H9 (cell line): ENCODE results near the gene IL17REL. TPM values are rescaled to one million over a fixed set of nuclear protein-coding genes. Genes with fewer than 3 reads are reported as not detected.

Experiments used
- DNase-seq: peaks from one replicate; pipeline ENCODE4 v3.0.0-alpha.2; 2017
- H2AFZ ChIP-seq: one replicate; pipeline ENCODE4 v1.6.1; 2013; ENCODE audit warnings: mild to moderate bottlenecking, low read length, control low read depth, moderate library complexity
- H2AK5ac ChIP-seq: 2 replicates; pipeline ENCODE4 v1.6.1; 2013; ENCODE audit warnings: low read length, control low read depth, mixed read lengths; ENCODE audit not compliant: insufficient read length
- H2BK120ac ChIP-seq: one replicate; pipeline ENCODE4 v1.6.1; 2013; ENCODE audit warnings: low read depth, mild to moderate bottlenecking, low read length, control low read depth, inconsistent platforms; ENCODE audit not compliant: poor library complexity, severe bottlenecking
- H2BK12ac ChIP-seq: 2 replicates; pipeline ENCODE4 v1.6.1; 2013; ENCODE audit warnings: low read length, control low read depth, mixed read lengths, low read depth; ENCODE audit not compliant: insufficient read length
- H2BK15ac ChIP-seq: 2 replicates; pipeline ENCODE4 v1.6.1; 2013; ENCODE audit warnings: low read depth, low read length, control low read depth
- H2BK20ac ChIP-seq: one replicate; pipeline ENCODE4 v1.6.1; 2013; ENCODE audit warnings: low read depth, mild to moderate bottlenecking, low read length, control low read depth, inconsistent platforms; ENCODE audit not compliant: poor library complexity, severe bottlenecking
- H2BK5ac ChIP-seq: 2 replicates; pipeline ENCODE4 v1.6.1; 2013; ENCODE audit warnings: low read length, control low read depth, mixed read lengths; ENCODE audit not compliant: insufficient read length
- H3K14ac ChIP-seq: 2 replicates; pipeline ENCODE4 v1.6.1; 2013; ENCODE audit warnings: low read length, control low read depth; ENCODE audit not compliant: insufficient read depth
- H3K18ac ChIP-seq: 2 replicates; pipeline ENCODE4 v1.6.1; 2013; ENCODE audit warnings: low read depth, mild to moderate bottlenecking, mixed read lengths, low read length, control low read depth; ENCODE audit not compliant: insufficient read length
- H3K23ac ChIP-seq: 2 replicates; pipeline ENCODE4 v1.6.1; 2013; ENCODE audit warnings: low read length, control low read depth, mixed read lengths, low read depth; ENCODE audit not compliant: insufficient read length
- H3K23me2 ChIP-seq: 2 replicates; pipeline ENCODE4 v1.6.1; 2013; ENCODE audit warnings: low read depth, mild to moderate bottlenecking, mixed read lengths, low read length, control low read depth; ENCODE audit not compliant: insufficient read length, poor library complexity, severe bottlenecking
- H3K27ac ChIP-seq: 2 replicates; pipeline ENCODE4 v1.5.1; 2013; ENCODE audit warnings: low read length, control low read depth, mixed read lengths, low read depth; ENCODE audit not compliant: insufficient read length
- H3K27me3 ChIP-seq: 2 replicates; pipeline ENCODE4 v1.6.1; 2013; ENCODE audit warnings: low read length, control low read depth, inconsistent platforms; ENCODE audit not compliant: insufficient read depth
- H3K4ac ChIP-seq: 2 replicates; pipeline ENCODE4 v1.6.1; 2013; ENCODE audit warnings: low read depth, mild to moderate bottlenecking, control low read depth, inconsistent platforms, low read length, moderate library complexity
- H3K4me1 ChIP-seq: 2 replicates; pipeline ENCODE4 v1.6.1; 2013; ENCODE audit warnings: low read length, control low read depth, inconsistent platforms; ENCODE audit not compliant: insufficient read depth
- H3K4me2 ChIP-seq: 2 replicates; pipeline ENCODE4 v1.6.1; 2013; ENCODE audit warnings: low read length, control low read depth, mixed read lengths; ENCODE audit not compliant: insufficient read length, insufficient read depth
- H3K56ac ChIP-seq: 2 replicates; pipeline ENCODE4 v1.6.1; 2013; ENCODE audit warnings: low read depth, mild to moderate bottlenecking, mixed read lengths, low read length, control low read depth; ENCODE audit not compliant: insufficient read length
- H3K79me1 ChIP-seq: 2 replicates; pipeline ENCODE4 v1.6.1; 2013; ENCODE audit warnings: low read depth, mild to moderate bottlenecking, moderate library complexity, low read length, control low read depth, inconsistent platforms; ENCODE audit not compliant: insufficient read depth, poor library complexity, severe bottlenecking
- H3K79me2 ChIP-seq: 2 replicates; pipeline ENCODE4 v1.6.1; 2013; ENCODE audit warnings: low read length, control low read depth, inconsistent platforms; ENCODE audit not compliant: insufficient read depth
- H3K9ac ChIP-seq: 2 replicates; pipeline ENCODE4 v1.6.1; 2013; ENCODE audit warnings: low read length, control low read depth, mixed read lengths; ENCODE audit not compliant: insufficient read length; ENCODE audit errors: extremely low read depth
- H3K9me3 ChIP-seq: one replicate; pipeline ENCODE4 v1.6.1; 2013; ENCODE audit warnings: low read depth, low read length, inconsistent platforms; ENCODE audit not compliant: control insufficient read depth
- H3T11ph ChIP-seq: one replicate; pipeline ENCODE4 v1.6.1; 2013; ENCODE audit warnings: mild to moderate bottlenecking, low read length, control low read depth, inconsistent platforms
- H4K20me1 ChIP-seq: one replicate; pipeline ENCODE4 v1.6.1; 2013; ENCODE audit not compliant: control insufficient read depth, insufficient read length, insufficient read depth
- H4K5ac ChIP-seq: 2 replicates; pipeline ENCODE4 v1.6.1; 2013; ENCODE audit warnings: low read depth, mild to moderate bottlenecking, mixed read lengths, low read length, control low read depth; ENCODE audit not compliant: insufficient read length
- H4K8ac ChIP-seq: replicated peaks from 2 replicates; pipeline ENCODE4 v1.6.1; 2013; ENCODE audit warnings: low read length, control low read depth, mixed read lengths, low read depth; ENCODE audit not compliant: insufficient read length
- H4K91ac ChIP-seq: 2 replicates; pipeline ENCODE4 v1.6.1; 2013; ENCODE audit warnings: low read depth, mild to moderate bottlenecking, moderate library complexity, mixed read lengths, low read length, control low read depth; ENCODE audit not compliant: insufficient read length
- H3K27ac Mint-ChIP-seq, 3 experiments: 2 replicates in 2 of 3; 3 replicates in 1 of 3; pipeline ENCODE4 v1.8.0; 2020 to 2021; ENCODE audit warnings: mixed read lengths in 3 of 3, mild to moderate bottlenecking in 1 of 3, moderate library complexity in 1 of 3
- H3K27me3 Mint-ChIP-seq: 2 replicates; pipeline ENCODE4 v1.8.0; 2021; ENCODE audit warnings: low read depth, mild to moderate bottlenecking, moderate library complexity, mixed read lengths
- H3K36me3 Mint-ChIP-seq, 3 experiments: 2 replicates in 2 of 3; 3 replicates in 1 of 3; pipeline ENCODE4 v1.8.0; 2020 to 2021; ENCODE audit warnings: low read depth in 3 of 3, mixed read lengths in 3 of 3; ENCODE audit not compliant: insufficient read depth in 1 of 3
- H3K4me1 Mint-ChIP-seq, 2 experiments: 2 replicates each; pipeline ENCODE4 v1.8.0; 2020; ENCODE audit warnings: mixed read lengths in 2 of 2
- H3K4me3 Mint-ChIP-seq, 2 experiments: 2 replicates in 1 of 2; 3 replicates in 1 of 2; pipeline ENCODE4 v1.8.0; 2020 to 2021; ENCODE audit warnings: mild to moderate bottlenecking in 2 of 2, mixed read lengths in 2 of 2, moderate library complexity in 1 of 2
- H3K9me3 Mint-ChIP-seq, 2 experiments: 2 replicates in 1 of 2; 3 replicates in 1 of 2; pipeline ENCODE4 v1.8.0; 2020; ENCODE audit warnings: mild to moderate bottlenecking in 2 of 2, mixed read lengths in 2 of 2, moderate library complexity in 1 of 2
- CTCF ChIP-seq: fragments of 200-600 bp; sonication (generic); conservative IDR thresholded peaks from 3 replicates; pipeline ENCODE4 v1.8.0; 2021; ENCODE audit warnings: antibody characterized with exemption, mild to moderate bottlenecking
- WGBS: extraction: QIAGEN DNeasy Blood & Tissue Kit; methylation state at CpG from one replicate; pipeline ENCODE4 v1.1.7; 2013; ENCODE audit warnings: missing lambda C conversion rate, low lambda C conversion rate, mixed read lengths; ENCODE audit not compliant: insufficient read length; ENCODE audit errors: extremely low coverage; 5-methylcytosine and 5-hydroxymethylcytosine counted together
- total RNA-seq: library from RNA; stranded (reverse); gene quantifications from 2 replicates; pipeline ENCODE4 v1.2.1, GENCODE V29; 2021

Gene IL17REL
- total RNA-seq, 1 experiment from 2014 or later: 0.20 TPM

GRCh38 chr22:50030297-50031188 is 18.0 kb upstream of the IL17REL start:
- no CpG with 5 or more reads among the region's 52 CpGs for WGBS
- no peak overlapping the region for H3K4me2 ChIP-seq

More at GRCh38 chr22:50030297-50031188, 18.0 kb upstream of the IL17REL start:
- Histone ChIP-seq H3K9ac (no peak overlapping the region), H4K8ac (no peak overlapping the region), H4K5ac (no peak overlapping the region), H3K27me3 (peaks cover 2% of the 10 kb centered on the region; the same call in 1 of the 2 replicates), H3K4ac (no peak overlapping the region), H2AFZ (no peak overlapping the region), H3K23ac (no peak overlapping the region), H3K18ac (no peak overlapping the region), H2AK5ac (no peak overlapping the region), H3K79me2 (no peaks in the 10 kb centered on the region), H4K20me1 (no peaks in the 10 kb centered on the region), H3K27ac (no peak overlapping the region), H3K14ac (no peak overlapping the region), H2BK5ac (no peak overlapping the region), H2BK20ac (no peak overlapping the region), H3K79me1 (no peaks in the 10 kb centered on the region), H3K9me3 (no peaks in the 10 kb centered on the region), H3K56ac (no peak overlapping the region), H4K91ac (no peak overlapping the region), H3T11ph (no peak overlapping the region), H2BK15ac (no peak overlapping the region), H3K23me2 (peaks cover 4% of the 10 kb centered on the region), H2BK120ac (no peak overlapping the region), H3K4me1 (no peaks in the 10 kb centered on the region), H2BK12ac (no peak overlapping the region)
- Mint-ChIP-seq H3K4me1 (no peaks in the 10 kb centered on the region), H3K4me3 (no peak overlapping the region), H3K36me3 (no peaks in the 10 kb centered on the region), H3K27me3 (peaks cover 38% of the 10 kb centered on the region), H3K9me3 (no peaks in the 10 kb centered on the region), H3K27ac (0 out of 7 replicates have a peak overlapping the region, but pooled peaks of 1 of the 3 experiments have one; percentile 67)
- peak; percentile 97 for TF ChIP-seq CTCF
- peak; percentile 87 for DNase-seq
